Activated T-cell treated with anti-CD3 and anti-CD28 coated beads, Interleukin-2, amount 50 U/mL, for 4 hours (primary cell): ENCODE measurements around the gene RCL1. TPM values are rescaled to one million over a fixed set of nuclear protein-coding genes. Genes with fewer than 3 reads are reported as not detected.
"Not testable (repeated sequence)": the region's sequence is repeated elsewhere in the genome, so short reads cannot be mapped to it uniquely, and the experiment has no call there.

Source experiments
- ATAC-seq, 2 donors: fragments of 200-7000 bp; cut with Tn5 transposase; one replicate each; pipeline ENCODE4 v1.10.0; 2021
- DNase-seq: peaks from one replicate; pipeline ENCODE4 v3.0.0-alpha.2; 2020
- H3K27me3 Mint-ChIP-seq: one replicate; pipeline ENCODE4 v1.8.0; 2021; ENCODE audit warnings: low read depth, mixed read lengths
- H3K36me3 Mint-ChIP-seq: one replicate; pipeline ENCODE4 v1.8.0; 2022; ENCODE audit warnings: mixed read lengths; ENCODE audit not compliant: insufficient read depth
- H3K4me1 Mint-ChIP-seq: one replicate; pipeline ENCODE4 v1.8.0; 2021; ENCODE audit warnings: low read depth, mixed read lengths
- H3K4me3 Mint-ChIP-seq: one replicate; pipeline ENCODE4 v1.8.0; 2021; ENCODE audit warnings: mild to moderate bottlenecking, moderate library complexity, mixed read lengths
- H3K9me3 Mint-ChIP-seq: one replicate; pipeline ENCODE4 v1.8.0; 2021; ENCODE audit warnings: mixed read lengths
- total RNA-seq, 3 donors: library from RNA; stranded (reverse); gene quantifications; one replicate each; pipeline ENCODE4 v1.2.1, GENCODE V29; 2021

Gene RCL1
- total RNA-seq, 3 donors from 2014 or later, result 59.8 to 63.4 (median 62.2) TPM

- DNase-seq (no peak), ATAC-seq (no peak)
- H3K9me3 Mint-ChIP-seq, result peaks cover 3% of the 10 kb centered on the region
- H3K4me3 Mint-ChIP-seq, result no peak overlapping the region
- H3K36me3 Mint-ChIP-seq, result peaks cover 9% of the 10 kb centered on the region
- H3K27me3 Mint-ChIP-seq, result no peaks in the 10 kb centered on the region
- H3K4me1 Mint-ChIP-seq, result no peaks in the 10 kb centered on the region
Observed at GRCh38 chr9:4887556-4887955, 94.8 kb downstream of the RCL1 start.

GRCh38 chr9:4890242-4890641 lies 97.5 kb downstream of the RCL1 start:
- Mint-ChIP-seq H3K36me3 (peaks cover 7% of the 10 kb centered on the region), H3K27me3 (no peaks in the 10 kb centered on the region), H3K9me3 (peaks cover 3% of the 10 kb centered on the region), H3K4me3 (no peak overlapping the region), H3K4me1 (no peaks in the 10 kb centered on the region)
- DNase-seq (no peak), ATAC-seq (no peak)

GRCh38 chr9:4890929-4891328 lies 98.2 kb downstream of the RCL1 start:
- Mint-ChIP-seq H3K27me3 (no peaks in the 10 kb centered on the region), H3K4me1 (no peaks in the 10 kb centered on the region), H3K36me3 (peaks cover 4% of the 10 kb centered on the region), H3K9me3 (peaks cover 3% of the 10 kb centered on the region), H3K4me3 (no peak overlapping the region)
- ATAC-seq (no peak), DNase-seq (no peak)

GRCh38 chr9:4891674-4892073 lies 98.9 kb downstream of the RCL1 start:
- no peaks in the 10 kb centered on the region for H3K4me1 Mint-ChIP-seq
- DNase-seq (no peak), ATAC-seq (no peak)
- H3K9me3 Mint-ChIP-seq, result peaks cover 3% of the 10 kb centered on the region
- peaks cover 2% of the 10 kb centered on the region for H3K36me3 Mint-ChIP-seq
- no peaks in the 10 kb centered on the region for H3K27me3 Mint-ChIP-seq
- H3K4me3 Mint-ChIP-seq, result no peak overlapping the region

DNA sequence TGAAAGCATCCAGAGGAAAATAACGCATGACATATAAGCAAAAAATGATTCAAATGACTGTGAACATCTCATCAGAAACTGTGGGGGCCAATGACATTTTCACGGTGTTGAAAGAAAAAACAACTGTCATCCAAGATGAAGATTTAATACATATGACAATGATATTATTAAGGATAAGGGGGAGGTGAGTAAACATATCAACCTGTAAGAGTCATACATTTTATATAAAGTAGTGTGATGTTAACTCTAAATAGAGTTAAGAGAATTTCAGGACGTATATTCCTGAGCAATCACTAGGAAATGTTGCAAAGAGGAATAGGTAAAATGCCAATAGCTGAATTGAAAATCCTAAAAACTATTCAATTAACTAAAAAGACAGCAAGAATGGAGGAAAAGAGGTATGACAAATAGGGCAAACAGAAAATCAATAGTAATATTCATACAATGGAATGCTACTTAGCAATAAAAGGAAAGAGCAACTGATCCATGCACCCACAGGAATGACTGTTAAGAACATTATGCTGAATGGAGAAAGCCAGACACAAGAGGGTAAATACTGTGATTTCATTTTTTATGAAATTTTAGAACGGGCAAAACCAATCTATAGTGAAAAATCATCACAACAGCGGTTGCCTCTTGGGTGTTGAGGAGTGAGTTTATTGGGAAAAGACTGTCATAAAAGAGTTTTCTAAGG lies 99.9 kb downstream of the RCL1 start:
- ATAC-seq, result no peak
- no peaks in the 10 kb centered on the region for H3K27me3 Mint-ChIP-seq
- no peaks in the 10 kb centered on the region for H3K4me1 Mint-ChIP-seq
- DNase-seq, result no peak
- peaks cover 4% of the 10 kb centered on the region for H3K9me3 Mint-ChIP-seq
- H3K36me3 Mint-ChIP-seq, result peaks cover 2% of the 10 kb centered on the region
- no peak overlapping the region for H3K4me3 Mint-ChIP-seq

DNA sequence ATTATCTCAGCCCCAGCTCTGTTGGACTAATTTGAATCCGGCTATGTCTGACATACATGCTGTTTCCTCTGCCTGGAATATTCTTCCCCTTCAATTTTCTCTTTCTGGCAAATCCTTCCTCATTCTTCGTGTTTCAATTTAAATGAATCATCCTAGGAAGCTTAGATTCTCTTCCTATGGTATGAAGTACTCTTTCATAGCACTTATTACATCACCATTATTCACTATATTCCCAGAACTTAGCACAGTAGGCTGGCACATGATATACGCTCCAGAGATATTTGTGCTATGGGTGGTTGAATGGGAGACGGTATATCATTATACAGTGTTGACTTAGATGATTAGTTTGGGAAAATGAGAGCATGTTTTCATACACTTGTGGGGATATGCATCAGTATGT lies 101.3 kb downstream of the RCL1 start:
- H3K36me3 Mint-ChIP-seq, result peaks cover 8% of the 10 kb centered on the region
- H3K4me3 Mint-ChIP-seq, result no peak overlapping the region
- no peaks in the 10 kb centered on the region for H3K27me3 Mint-ChIP-seq
- DNase-seq (no peak), ATAC-seq (no peak)
- peaks cover 15% of the 10 kb centered on the region for H3K9me3 Mint-ChIP-seq
- H3K4me1 Mint-ChIP-seq, result no peaks in the 10 kb centered on the region

- H3K4me1 Mint-ChIP-seq, H3K27me3 Mint-ChIP-seq, DNase-seq, ATAC-seq, H3K4me3 Mint-ChIP-seq: not testable (repeated sequence)
- Mint-ChIP-seq H3K36me3 (peaks cover 13% of the 10 kb centered on the region), H3K9me3 (peaks cover 26% of the 10 kb centered on the region)
Observed at GRCh38 chr9:4899853-4900252, 107.1 kb downstream of the RCL1 start.

GRCh38 chr9:4901401-4902134 lies 108.8 kb downstream of the RCL1 start:
- not testable (repeated sequence) for H3K27me3 Mint-ChIP-seq, H3K4me1 Mint-ChIP-seq, DNase-seq, ATAC-seq
- Mint-ChIP-seq H3K4me3 (peak overlapping the region; percentile 24), H3K36me3 (peaks cover 13% of the 10 kb centered on the region), H3K9me3 (peaks cover 26% of the 10 kb centered on the region)

DNA sequence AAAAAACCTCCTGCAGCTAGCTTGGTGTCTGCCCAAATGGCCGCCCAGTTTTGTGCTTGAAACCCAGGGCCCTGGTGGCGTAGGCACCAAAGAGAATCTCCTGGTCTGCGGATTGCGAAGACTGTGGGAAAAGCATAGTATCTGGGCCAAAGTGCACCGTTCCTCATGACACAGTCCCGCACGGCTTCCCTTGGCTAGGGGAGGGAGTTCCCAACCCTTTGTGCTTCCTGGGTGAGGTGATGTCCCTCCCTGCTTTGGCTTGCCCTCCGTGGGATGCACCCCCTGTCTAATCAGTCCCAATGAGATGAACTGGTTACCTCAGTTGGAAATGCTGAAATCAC lies 109.4 kb downstream of the RCL1 start:
- Mint-ChIP-seq H3K27me3 (no peaks in the 10 kb centered on the region), H3K36me3 (peaks cover 13% of the 10 kb centered on the region)

DNA sequence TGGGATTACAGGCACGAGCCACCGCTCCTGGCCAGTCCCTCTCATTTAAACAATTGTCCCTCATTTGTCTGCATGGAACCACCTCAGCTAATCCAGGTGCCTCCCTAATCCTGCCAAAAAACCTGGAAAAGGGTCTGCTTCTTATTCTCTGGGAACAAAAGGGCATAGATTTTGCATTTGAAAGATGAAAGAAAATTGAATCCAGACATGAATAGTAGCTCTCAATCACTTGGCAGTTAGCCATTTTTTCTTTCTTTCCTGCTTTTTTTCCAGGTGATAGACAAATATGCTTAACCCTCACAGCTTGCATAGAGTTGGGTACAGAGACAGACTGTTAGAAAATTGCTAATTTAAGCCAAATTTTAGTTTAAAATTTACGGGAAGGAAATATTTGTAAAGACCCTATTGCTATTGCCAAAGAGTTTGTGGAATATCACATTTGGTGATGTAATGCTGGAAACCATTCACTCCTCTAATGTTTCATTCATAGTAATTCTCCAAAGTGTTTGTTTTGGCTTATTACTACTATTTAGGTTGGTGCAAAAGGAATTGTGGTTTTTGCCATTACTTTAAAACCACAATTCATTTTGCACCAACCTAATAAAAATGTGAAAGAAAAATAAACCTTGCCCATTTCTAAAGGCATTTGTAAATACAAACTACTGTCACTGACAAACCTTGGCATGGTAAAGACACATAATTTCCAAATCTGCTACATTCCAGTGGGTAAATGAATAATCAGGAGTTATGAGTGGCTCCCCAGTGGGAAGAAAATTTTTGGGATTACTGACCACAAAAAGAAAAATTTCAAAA lies 111.8 kb downstream of the RCL1 start:
- Mint-ChIP-seq H3K27me3 (no peaks in the 10 kb centered on the region), H3K9me3 (peaks cover 11% of the 10 kb centered on the region), H3K4me1 (peaks cover 4% of the 10 kb centered on the region), H3K36me3 (peaks cover 4% of the 10 kb centered on the region), H3K4me3 (no peak overlapping the region)
- DNase-seq (no peak), ATAC-seq (no peak)

More for the DNA sequence above, 109.4 kb downstream of the RCL1 start:
- H3K4me3 Mint-ChIP-seq, result no peak overlapping the region
- peaks cover 4% of the 10 kb centered on the region for H3K4me1 Mint-ChIP-seq
- H3K9me3 Mint-ChIP-seq, result peaks cover 26% of the 10 kb centered on the region
- DNase-seq (no peak), ATAC-seq (no peak)

DNA sequence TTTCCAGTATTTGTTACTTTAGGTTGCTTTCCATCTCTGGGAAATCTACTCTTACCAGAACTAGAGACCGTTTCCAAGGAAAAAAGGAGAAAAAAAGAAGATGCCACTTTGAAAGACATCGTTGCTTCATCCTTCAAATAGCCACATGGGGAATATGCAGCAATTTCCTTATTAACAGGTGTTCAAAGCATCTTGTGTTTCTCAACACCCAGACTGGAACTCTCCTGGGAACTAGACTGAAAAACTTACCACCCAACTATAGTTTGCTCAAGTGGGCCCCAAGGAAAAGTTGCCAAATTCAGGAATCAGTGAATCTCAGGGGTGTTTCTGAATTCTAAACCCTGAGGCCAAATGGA lies 112.4 kb downstream of the RCL1 start:
- peaks cover 4% of the 10 kb centered on the region for H3K4me1 Mint-ChIP-seq
- no peaks in the 10 kb centered on the region for H3K36me3 Mint-ChIP-seq
- no peak for DNase-seq

More for the DNA sequence above, 112.4 kb downstream of the RCL1 start:
- peaks cover 6% of the 10 kb centered on the region for H3K9me3 Mint-ChIP-seq
- no peak overlapping the region for H3K4me3 Mint-ChIP-seq
- no peaks in the 10 kb centered on the region for H3K27me3 Mint-ChIP-seq
- ATAC-seq, result no peak

Other genes starting within 250 kb of the RCL1 start
- gene PLPP6, start 130.7 kb upstream of the RCL1 start, total RNA-seq, result 1 to 10 TPM; 3.0 to 3.6 (median 3.1) TPM
- gene SPATA6L, start 126.5 kb upstream of the RCL1 start, total RNA-seq, result under 1 TPM in 2 of 3 donors, not detected in 1; 0.30 to 0.50 TPM
- 10 to 100 TPM; 14.7 to 16.6 (median 16.2) TPM for gene CDC37L1, start 113.4 kb upstream of the RCL1 start, total RNA-seq
- 10 to 100 TPM; 14.7 to 21.3 (median 17.3) TPM for gene AK3, start 51.7 kb upstream of the RCL1 start, total RNA-seq
- gene JAK2, start 192.3 kb downstream of the RCL1 start, total RNA-seq, result 10 to 100 TPM; 39.9 to 44.5 (median 41.6) TPM